Thoracic aorta (tissue), 2 donors: ENCODE measurements around the gene CNPY3. TPM values are rescaled to one million over a fixed set of nuclear protein-coding genes. Genes with fewer than 3 reads are reported as not detected.
"Not testable (repeated sequence)": the region's sequence is repeated elsewhere in the genome, so short reads cannot be mapped to it uniquely, and the experiment has no call there.

Experiments used
- ATAC-seq: fragments of 150-250 bp; one replicate; pipeline ENCODE4 v1.8.0; 2017; ENCODE audit warnings: low read depth; ENCODE audit not compliant: insufficient number of reproducible peaks, low FRiP score
- DNase-seq: peaks from one replicate; pipeline ENCODE4 v3.0.0-alpha.2; 2020; ENCODE audit warnings: low spot score
- H3K27ac ChIP-seq, 2 donors: fragments of 200-600 bp; sonication (generic); 1 replicate in 1 of 2; 2 replicates in 1 of 2; pipeline ENCODE4 v1.5.1; 2016; ENCODE audit warnings: mild to moderate bottlenecking in 2 of 2, moderate library complexity in 2 of 2
- H3K27me3 ChIP-seq: fragments of 200-600 bp; sonication (generic); replicated peaks from 2 replicates; pipeline ENCODE4 v1.6.0; 2016; ENCODE audit warnings: mild to moderate bottlenecking; ENCODE audit not compliant: insufficient read depth
- H3K36me3 ChIP-seq: fragments of 200-600 bp; sonication (generic); one replicate; pipeline ENCODE4 v1.5.1; 2016
- H3K4me1 ChIP-seq, 2 donors: fragments of 200-600 bp; sonication (generic); 1 replicate in 1 of 2; 2 replicates in 1 of 2; pipeline versions ENCODE4 v1.5.1 to v1.6.0; 2016; ENCODE audit warnings: low read depth in 2 of 2, mild to moderate bottlenecking in 1 of 2; ENCODE audit not compliant: control insufficient read depth in 1 of 2
- H3K4me3 ChIP-seq: fragments of 200-600 bp; sonication (generic); 2 replicates; pipeline ENCODE4 v1.5.1; 2016; ENCODE audit warnings: mild to moderate bottlenecking
- H3K9me3 ChIP-seq: fragments of 200-600 bp; sonication (generic); 2 replicates; pipeline ENCODE4 v1.5.1; 2016
- total RNA-seq, 2 donors: library from RNA; depleted of rRNA; stranded (reverse); fragments of >200 nt; gene quantifications; one replicate each; pipeline versions ENCODE4 v1.1.0 to v1.2.3, GENCODE V29; 2016
- TF ChIP-seq, protein P1 (sequence below): fragments of 200-600 bp; sonication (generic); IDR thresholded peaks from one replicate; pipeline ENCODE4 v1.5.1; 2019; ENCODE audit warnings: antibody characterized with exemption

Gene CNPY3
- total RNA-seq, 2 donors from 2014 or later: 33.7 to 40.3 TPM

DNA sequence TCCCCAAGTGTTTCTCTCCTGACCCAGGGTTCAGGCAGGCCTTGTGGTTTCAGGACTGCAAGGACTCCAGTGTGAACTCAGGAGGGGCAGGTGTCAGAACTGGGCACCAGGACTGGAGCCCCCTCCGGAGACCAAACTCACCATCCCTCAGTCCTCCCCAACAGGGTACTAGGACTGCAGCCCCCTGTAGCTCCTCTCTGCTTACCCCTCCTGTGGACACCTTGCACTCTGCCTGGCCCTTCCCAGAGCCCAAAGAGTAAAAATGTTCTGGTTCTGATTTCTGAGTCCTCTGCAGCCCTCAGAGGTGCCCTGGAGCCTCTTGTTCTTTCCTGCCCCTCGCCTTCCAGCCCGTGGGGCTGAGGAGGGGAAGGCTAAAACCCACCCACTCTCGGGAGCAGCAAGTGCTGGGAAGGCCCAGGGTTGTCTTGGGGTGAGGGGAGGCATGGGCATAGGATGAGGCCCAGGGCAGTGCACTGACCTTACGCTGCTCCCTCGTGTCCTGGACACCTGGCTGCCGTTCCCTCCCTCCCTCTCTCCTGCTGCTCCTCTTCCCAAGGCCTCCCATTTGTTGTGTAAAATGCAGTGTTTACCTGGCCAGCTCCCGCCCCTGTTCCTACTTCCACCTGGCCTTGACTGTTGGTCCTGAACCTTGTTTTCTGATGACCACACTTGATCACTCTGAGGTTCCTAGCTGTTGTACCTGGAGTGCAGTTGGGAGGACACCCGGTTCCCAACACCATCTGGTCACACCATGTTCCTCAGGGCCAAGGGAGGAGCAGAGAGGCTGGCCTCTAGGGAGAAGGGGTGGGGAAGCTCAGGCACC, 9.9 kb downstream of the CNPY3 start:
- TF ChIP-seq, protein P1, sequence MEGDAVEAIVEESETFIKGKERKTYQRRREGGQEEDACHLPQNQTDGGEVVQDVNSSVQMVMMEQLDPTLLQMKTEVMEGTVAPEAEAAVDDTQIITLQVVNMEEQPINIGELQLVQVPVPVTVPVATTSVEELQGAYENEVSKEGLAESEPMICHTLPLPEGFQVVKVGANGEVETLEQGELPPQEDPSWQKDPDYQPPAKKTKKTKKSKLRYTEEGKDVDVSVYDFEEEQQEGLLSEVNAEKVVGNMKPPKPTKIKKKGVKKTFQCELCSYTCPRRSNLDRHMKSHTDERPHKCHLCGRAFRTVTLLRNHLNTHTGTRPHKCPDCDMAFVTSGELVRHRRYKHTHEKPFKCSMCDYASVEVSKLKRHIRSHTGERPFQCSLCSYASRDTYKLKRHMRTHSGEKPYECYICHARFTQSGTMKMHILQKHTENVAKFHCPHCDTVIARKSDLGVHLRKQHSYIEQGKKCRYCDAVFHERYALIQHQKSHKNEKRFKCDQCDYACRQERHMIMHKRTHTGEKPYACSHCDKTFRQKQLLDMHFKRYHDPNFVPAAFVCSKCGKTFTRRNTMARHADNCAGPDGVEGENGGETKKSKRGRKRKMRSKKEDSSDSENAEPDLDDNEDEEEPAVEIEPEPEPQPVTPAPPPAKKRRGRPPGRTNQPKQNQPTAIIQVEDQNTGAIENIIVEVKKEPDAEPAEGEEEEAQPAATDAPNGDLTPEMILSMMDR: no peak
- H3K36me3 ChIP-seq: peaks cover 51% of the 10 kb centered on the region
- DNase-seq (no peak), ATAC-seq (no peak)
- no peaks in the 10 kb centered on the region for H3K27me3 ChIP-seq
- H3K27ac ChIP-seq: no peak overlapping the region
- H3K4me1 ChIP-seq: no peaks in the 10 kb centered on the region
- no peak overlapping the region for H3K4me3 ChIP-seq
- H3K9me3 ChIP-seq: no peaks in the 10 kb centered on the region

DNA sequence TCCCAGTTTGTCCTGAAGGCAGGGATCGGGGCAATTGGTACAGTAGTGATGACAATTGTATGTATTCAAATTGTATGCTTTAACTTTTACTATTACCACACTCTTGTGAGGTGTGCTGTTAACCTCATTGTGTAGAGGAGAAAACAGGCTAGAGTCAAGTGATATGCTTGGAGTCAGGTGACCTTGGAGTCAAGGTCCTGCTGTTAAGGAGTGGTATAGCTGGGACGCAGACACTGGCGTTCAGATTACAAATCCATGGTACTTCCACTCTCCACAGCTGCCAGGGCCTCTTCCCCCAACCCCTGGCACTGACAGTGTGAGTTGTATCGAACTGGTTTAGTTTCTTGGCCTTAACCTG, 10.5 kb downstream of the CNPY3 start:
- Histone ChIP-seq H3K4me3 (no peak overlapping the region), H3K4me1 (no peaks in the 10 kb centered on the region), H3K27ac (no peak overlapping the region), H3K27me3 (no peaks in the 10 kb centered on the region), H3K9me3 (no peaks in the 10 kb centered on the region), H3K36me3 (peaks cover 45% of the 10 kb centered on the region)
- TF ChIP-seq, protein P1: no peak
- DNase-seq: no peak
- no peak for ATAC-seq

DNA sequence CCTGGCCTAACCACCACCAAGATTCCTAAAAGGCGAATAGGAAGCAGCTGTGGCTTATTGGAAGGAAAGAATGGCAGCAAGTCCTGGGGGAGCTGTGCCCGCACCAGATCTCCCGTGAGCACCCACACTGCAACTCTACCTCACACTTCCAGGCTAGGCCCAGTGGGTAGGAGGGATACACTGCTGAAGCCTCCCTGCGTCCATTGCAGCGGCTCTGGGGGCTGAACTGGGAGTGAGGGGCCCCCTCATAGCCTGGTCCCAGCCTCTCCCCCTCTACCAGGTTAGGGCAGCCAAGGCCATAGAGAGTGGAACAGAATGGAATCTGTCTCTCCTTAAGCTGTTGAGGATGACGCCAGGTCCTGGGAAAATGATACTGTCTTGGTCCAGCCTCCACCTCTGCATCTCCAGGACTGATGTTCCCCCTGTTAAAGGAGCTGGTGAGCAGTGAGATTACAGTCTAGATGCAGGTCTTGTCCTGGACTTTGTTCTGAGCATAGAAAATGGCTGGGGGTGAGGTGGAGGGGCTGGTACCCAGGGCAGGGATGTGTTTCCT, 11.3 kb downstream of the CNPY3 start:
- TF ChIP-seq, protein P1: no peak
- DNase-seq: no peak
- H3K4me1 ChIP-seq: no peaks in the 10 kb centered on the region
- no peaks in the 10 kb centered on the region for H3K9me3 ChIP-seq
- no peak overlapping the region for H3K4me3 ChIP-seq
- H3K27ac ChIP-seq: no peak overlapping the region
- no peak for ATAC-seq
- no peaks in the 10 kb centered on the region for H3K27me3 ChIP-seq
- peaks cover 39% of the 10 kb centered on the region for H3K36me3 ChIP-seq

DNA sequence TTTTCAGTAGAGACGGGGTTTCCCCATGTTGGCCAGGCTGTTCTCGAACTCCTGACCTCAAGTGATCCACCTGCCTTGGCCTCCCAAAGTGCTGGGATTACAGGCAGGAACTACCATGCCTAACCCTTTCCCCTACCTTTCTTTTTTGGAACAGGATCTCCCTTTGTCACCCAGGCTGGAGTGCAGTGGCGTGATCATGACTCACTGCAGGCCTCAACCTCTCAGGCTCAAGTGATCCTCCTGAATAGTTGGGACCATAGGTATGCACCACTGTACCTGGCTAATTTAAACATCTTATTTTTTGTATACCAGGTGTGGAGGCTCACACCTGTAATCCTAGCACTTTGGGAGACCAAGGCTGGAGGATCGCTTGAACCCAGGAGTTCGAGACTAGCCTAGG, 12.1 kb downstream of the CNPY3 start:
- H3K4me1 ChIP-seq, H3K4me3 ChIP-seq, DNase-seq, H3K27me3 ChIP-seq, ATAC-seq, H3K9me3 ChIP-seq, H3K27ac ChIP-seq: not testable (repeated sequence)
- H3K36me3 ChIP-seq: peaks cover 32% of the 10 kb centered on the region

DNA sequence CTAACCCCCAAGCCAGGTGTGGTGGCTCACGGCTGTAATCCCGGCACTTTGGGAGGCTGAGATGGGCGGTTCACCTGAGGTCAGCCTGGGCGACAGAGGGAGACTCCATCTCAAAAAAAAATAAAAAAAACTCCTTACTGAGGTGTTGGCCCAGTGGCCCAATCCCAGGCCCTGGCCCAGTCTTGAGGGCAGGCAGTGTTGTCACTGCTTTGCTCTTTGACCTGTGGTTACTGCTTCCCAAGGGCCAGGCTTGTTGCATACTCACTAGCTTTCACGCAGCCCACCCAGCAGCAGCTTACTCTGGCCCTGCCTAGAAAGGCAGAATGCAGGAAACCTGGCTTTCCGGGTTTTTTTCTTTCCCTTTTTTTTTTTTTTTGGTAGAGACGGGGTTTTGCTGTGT, 13.2 kb downstream of the CNPY3 start:
- Histone ChIP-seq H3K27me3 (no peaks in the 10 kb centered on the region), H3K4me3 (no peak overlapping the region), H3K36me3 (peaks cover 30% of the 10 kb centered on the region), H3K27ac (no peak overlapping the region), H3K9me3 (no peaks in the 10 kb centered on the region), H3K4me1 (no peaks in the 10 kb centered on the region)
- TF ChIP-seq, protein P1: no peak
- ATAC-seq (no peak), DNase-seq (no peak)
